Colonic mucosa (tissue), 4 donors: ENCODE results near the gene TCF23. TPM values are rescaled to one million over a fixed set of nuclear protein-coding genes. Genes with fewer than 3 reads are reported as not detected.

Source experiments
- DNase-seq: peaks from one replicate; pipeline ENCODE4 v3.0.0-alpha.2; 2020
- H3K27ac ChIP-seq: fragments of 200-600 bp; one replicate; pipeline ENCODE4 v1.8.0; 2021
- H3K27me3 ChIP-seq: fragments of 200-600 bp; one replicate; pipeline ENCODE4 v1.8.0; 2021
- H3K36me3 ChIP-seq: fragments of 200-600 bp; one replicate; pipeline ENCODE4 v1.8.0; 2021
- H3K4me1 ChIP-seq: fragments of 200-600 bp; one replicate; pipeline ENCODE4 v1.8.0; 2021; ENCODE audit warnings: mild to moderate bottlenecking
- H3K4me3 ChIP-seq: fragments of 200-600 bp; one replicate; pipeline ENCODE4 v1.8.0; 2021
- H3K9ac ChIP-seq, 2 donors: one replicate each; pipeline ENCODE4 v1.7.0; 2013; ENCODE audit warnings: control low read depth in 2 of 2, low read depth in 2 of 2, low read length in 2 of 2
- H3K9me3 ChIP-seq: fragments of 200-600 bp; one replicate; pipeline ENCODE4 v1.8.0; 2021
- CTCF ChIP-seq: fragments of 200-600 bp; IDR thresholded peaks from one replicate; pipeline ENCODE4 v1.8.0; 2022; ENCODE audit warnings: antibody characterized with exemption, mild to moderate bottlenecking
- intact Hi-C: fragments of 100-400 bp; cut with DNase I; formaldehyde crosslinking; loops from one replicate; pipeline ENCODE4 v1.14.1; 2022
- total RNA-seq, 2 donors: library from RNA; stranded (reverse); fragmentation: NEBNext Ultra II Directional in 1 of 2; extraction: Animal tissue kit (Norgen Biotek cat#: 25700) in 1 of 2; gene quantifications; one replicate each; pipeline ENCODE4 v1.2.1, GENCODE V29; 2021
- donor health status: healthy.
- donor health status: DM: no; HTN: no; CAD: no.
- donor health status: DM: no; HTN: no; CAD: no.

The TCF23 gene
- total RNA-seq, 2 donors from 2014 or later, result 0.05 to 0.07 TPM

- Histone ChIP-seq H3K9ac (no peak overlapping the region), H3K27ac (no peak overlapping the region), H3K9me3 (no peaks in the 10 kb centered on the region), H3K36me3 (no peaks in the 10 kb centered on the region), H3K4me1 (no peaks in the 10 kb centered on the region), H3K27me3 (no peaks in the 10 kb centered on the region), H3K4me3 (no peak overlapping the region)
- intact Hi-C loops, result no loop called here
- TF ChIP-seq CTCF, result no peak
- DNase-seq, result no peak
Measured at GRCh38 chr2:27145682-27146081, 3.1 kb upstream of the TCF23 start.

- TF ChIP-seq CTCF, result no peak
- H3K4me3 ChIP-seq, result no peak overlapping the region
- H3K27ac ChIP-seq, result no peak overlapping the region
- intact Hi-C loops, result no loop called here
- no peaks in the 10 kb centered on the region for H3K4me1 ChIP-seq
- H3K9me3 ChIP-seq, result no peaks in the 10 kb centered on the region
- no peak for DNase-seq
- no peaks in the 10 kb centered on the region for H3K27me3 ChIP-seq
- H3K36me3 ChIP-seq, result no peaks in the 10 kb centered on the region
- no peak overlapping the region for H3K9ac ChIP-seq
Measured at GRCh38 chr2:27147935-27148334, 869 bp upstream of the TCF23 start.

GRCh38 chr2:27149570-27150405, 984 bp downstream of the TCF23 start:
- TF ChIP-seq CTCF, result no peak
- Histone ChIP-seq H3K27ac (no peak overlapping the region), H3K9ac (no peak overlapping the region), H3K4me3 (no peak overlapping the region), H3K9me3 (no peaks in the 10 kb centered on the region), H3K4me1 (no peaks in the 10 kb centered on the region), H3K27me3 (no peaks in the 10 kb centered on the region), H3K36me3 (no peaks in the 10 kb centered on the region)
- intact Hi-C loops, result no loop called here
- no peak for DNase-seq

- no peak overlapping the region for H3K4me3 ChIP-seq
- H3K9me3 ChIP-seq, result no peaks in the 10 kb centered on the region
- H3K4me1 ChIP-seq, result no peaks in the 10 kb centered on the region
- TF ChIP-seq CTCF, result no peak
- no peaks in the 10 kb centered on the region for H3K36me3 ChIP-seq
- H3K27me3 ChIP-seq, result no peaks in the 10 kb centered on the region
- intact Hi-C loops, result no loop called here
- no peak overlapping the region for H3K27ac ChIP-seq
- DNase-seq, result no peak
- no peak overlapping the region for H3K9ac ChIP-seq
Measured at GRCh38 chr2:27150639-27151230, 1.9 kb downstream of the TCF23 start.

- intact Hi-C loops, result no loop called here
- Histone ChIP-seq H3K27ac (no peak overlapping the region), H3K27me3 (no peaks in the 10 kb centered on the region), H3K36me3 (no peaks in the 10 kb centered on the region), H3K9me3 (no peaks in the 10 kb centered on the region), H3K4me3 (no peak overlapping the region), H3K9ac (no peak overlapping the region), H3K4me1 (no peaks in the 10 kb centered on the region)
- no peak for TF ChIP-seq CTCF
- DNase-seq, result no peak
Measured at GRCh38 chr2:27152102-27152795, 3.4 kb downstream of the TCF23 start.
